Naive thymus-derived CD4-positive, alpha-beta T cell (primary cell): ENCODE results near the gene ATP6V0D1. TPM values are rescaled to one million over a fixed set of nuclear protein-coding genes. Genes with fewer than 3 reads are reported as not detected.

Source experiments
- ATAC-seq: fragments of 150-1000 bp; cut with Tn5 transposase; 2 replicates; pipeline ENCODE4 v1.10.0; 2021; ENCODE audit warnings: mild to moderate bottlenecking, moderate library complexity
- CTCF ChIA-PET: fragments of 350-600 bp; sonication (Branson Sonifier 250); formaldehyde crosslinking; loops from one replicate; lab custom pipeline; 2021; ENCODE audit warnings: antibody characterized with exemption; lab: Charles Lee
- POLR2A ChIA-PET: fragments of 350-600 bp; sonication (Branson Sonifier 250); formaldehyde crosslinking; loops from one replicate; lab custom pipeline; 2021; ENCODE audit warnings: antibody characterized with exemption, inconsistent platforms; lab: Charles Lee
- DNase-seq, 9 donors: peaks; one replicate each; pipeline versions ENCODE4 v3.0.0 to v3.0.0-alpha.2; 2020 to 2022; ENCODE audit warnings: mixed read lengths in 1 of 9
- H3K27ac ChIP-seq: one replicate; pipeline ENCODE4 v1.7.0; 2013; ENCODE audit warnings: mild to moderate bottlenecking, low read depth, low read length, moderate library complexity
- H3K27me3 ChIP-seq, 2 donors: one replicate each; pipeline ENCODE4 v1.7.0; 2013; ENCODE audit warnings: low read length in 2 of 2, mild to moderate bottlenecking in 2 of 2, moderate library complexity in 2 of 2; ENCODE audit not compliant: control insufficient read depth in 2 of 2, insufficient read depth in 2 of 2
- H3K36me3 ChIP-seq, 3 experiments: 1 replicate in 2 of 3; 2 replicates in 1 of 3; pipeline ENCODE4 v1.7.0; 2013; ENCODE audit warnings: low read length in 3 of 3, mild to moderate bottlenecking in 3 of 3, moderate library complexity in 1 of 3; ENCODE audit not compliant: insufficient read depth in 3 of 3, control insufficient read depth in 2 of 3
- H3K4me1 ChIP-seq, 2 donors: one replicate each; pipeline ENCODE4 v1.7.0; 2013; ENCODE audit warnings: low read length in 2 of 2, mild to moderate bottlenecking in 2 of 2, moderate library complexity in 1 of 2; ENCODE audit not compliant: control insufficient read depth in 2 of 2, insufficient read depth in 2 of 2
- H3K4me3 ChIP-seq: 2 replicates; pipeline ENCODE4 v1.7.0; 2013; ENCODE audit warnings: mild to moderate bottlenecking, low read length
- H3K9me3 ChIP-seq, 3 experiments: 1 replicate in 2 of 3; 2 replicates in 1 of 3; pipeline ENCODE4 v1.7.0; 2013; ENCODE audit warnings: low read length in 3 of 3; ENCODE audit not compliant: control insufficient read depth in 2 of 3
- H3K27ac Mint-ChIP-seq, 9 donors: one replicate each; pipeline ENCODE4 v1.8.0; 2020 to 2022; ENCODE audit warnings: mixed read lengths in 9 of 9, mild to moderate bottlenecking in 8 of 9, moderate library complexity in 5 of 9, inconsistent platforms in 2 of 9
- H3K27me3 Mint-ChIP-seq, 5 donors: one replicate each; pipeline ENCODE4 v1.8.0; 2021 to 2022; ENCODE audit warnings: mixed read lengths in 5 of 5, mild to moderate bottlenecking in 1 of 5
- H3K36me3 Mint-ChIP-seq, 5 donors: one replicate each; pipeline ENCODE4 v1.8.0; 2020 to 2022; ENCODE audit warnings: mixed read lengths in 5 of 5, mild to moderate bottlenecking in 3 of 5, inconsistent platforms in 1 of 5
- H3K4me1 Mint-ChIP-seq, 7 donors: one replicate each; pipeline ENCODE4 v1.8.0; 2020 to 2022; ENCODE audit warnings: mixed read lengths in 7 of 7, mild to moderate bottlenecking in 3 of 7, inconsistent platforms in 1 of 7
- H3K4me3 Mint-ChIP-seq, 10 donors: one replicate each; pipeline ENCODE4 v1.8.0; 2020 to 2022; ENCODE audit warnings: mild to moderate bottlenecking in 10 of 10, mixed read lengths in 10 of 10, moderate library complexity in 6 of 10, inconsistent platforms in 2 of 10
- H3K9me3 Mint-ChIP-seq, 11 donors: one replicate each; pipeline ENCODE4 v1.8.0; 2020 to 2022; ENCODE audit warnings: mixed read lengths in 11 of 11, mild to moderate bottlenecking in 4 of 11, inconsistent platforms in 1 of 11, moderate library complexity in 1 of 11
- intact Hi-C, 2 donors: fragments of 100-400 bp; cut with micrococcal nuclease; formaldehyde crosslinking; loops; one replicate each; pipeline ENCODE4 v1.15.1; 2023
- polyA plus RNA-seq, 2 donors: library from polyadenylated mRNA; unstranded; fragments of 300-500 nt; fragmentation: Illumina TruSeq; gene quantifications; one replicate each; pipeline ENCODE4 v1.2.3, GENCODE V29; 2021
- total RNA-seq, 6 experiments: library from RNA in 5 of 6; stranded (reverse) in 5 of 6; gene quantifications; 1 replicate in 5 of 6; 2 replicates in 1 of 6; pipeline ENCODE4 v1.2.3 and lab custom pipeline; 2021 to 2026

ATP6V0D1 gene
- total RNA-seq (100 to 1,000 TPM in 1 of 5 experiments, 10 to 100 TPM in 4; 35.8 to 104 (median 54.7) TPM), polyA plus RNA-seq (100 to 1,000 TPM in 1 of 2 donors, 10 to 100 TPM in 1; 61.5 to 102 TPM), total RNA-seq (lab: John Stamatoyannopoulos, UW) (61.8 reads per million, percentile 75 among the genes with 10 or more reads in this experiment)

GRCh38 chr16:67480833-67481560, at the start of gene ATP6V0D1:
Gene ATP6V0D1 (minus strand): TSS chr16:67481157. CDS start chr16:67481086, 71 bp downstream.
- Mint-ChIP-seq H3K27ac (peak within 1 kb of the TSS; percentile 95 to 99 (median 98)), H3K9me3 (no peaks in the 10 kb centered on the region), H3K4me1 (peaks cover 20 to 60% (median 37%) of the 10 kb centered on the region in 7 donors), H3K27me3 (no peaks in the 10 kb centered on the region), H3K4me3 (peak within 1 kb of the TSS; percentile 95 to 100 (median 99)), H3K36me3 (peaks cover 0 to 11% (median 3%) of the 10 kb centered on the region in 5 donors)
- H3K4me1 ChIP-seq: peaks cover 15 to 25% of the 10 kb centered on the region in 2 donors
- no peaks in the 10 kb centered on the region for H3K27me3 ChIP-seq
- peak within 1 kb of the TSS; percentile 92 for H3K4me3 ChIP-seq
- intact Hi-C loops: loop anchor here (1.0 to 10.0 kb wide), 22 partner anchors 13 to 764 kb away; partner anchors contain the start of genes ACD (in 2 of the 2), CTCF (in 2 of the 2), GFOD2 (in 2 of the 2) and MATCAP1 (in 2 of the 2)
- ATAC-seq: peak; percentile 94
- ChIA-PET POLR2A (interaction anchor here (0.6 to 3.0 kb wide), 18 partner anchors 9 to 604 kb away, joined by 3 to 16 read pairs (median 4); partner anchors contain the start of genes ACD, C16orf86, CARMIL2 and CTCF), CTCF (interaction anchor here (0.6 to 9.7 kb wide), 13 partner anchors 9 to 187 kb away, joined by 3 to 70 read pairs (median 5); no protein-coding TSS in a partner anchor)
- peaks cover 0 to 20% (median 9%) of the 10 kb centered on the region in 3 experiments for H3K36me3 ChIP-seq
- H3K9me3 ChIP-seq: no peaks in the 10 kb centered on the region
- H3K27ac ChIP-seq: peak within 1 kb of the TSS; percentile 99
- DNase-seq: peak; percentile 97 to 100 (median 99)

- no peaks in the 10 kb centered on the region for H3K36me3 ChIP-seq
- Mint-ChIP-seq H3K27me3 (peaks cover 0 to 66% (median 11%) of the 10 kb centered on the region in 5 donors), H3K4me1 (peaks cover 20 to 32% (median 26%) of the 10 kb centered on the region in 7 donors), H3K36me3 (no peaks in the 10 kb centered on the region), H3K27ac (peak overlapping the region in 5 of 9 donors; percentile 19 to 78 (median 38)), H3K4me3 (peak overlapping the region; percentile 77 to 90 (median 82)), H3K9me3 (no peaks in the 10 kb centered on the region)
- ChIA-PET POLR2A (interaction anchor here (1.0 to 2.9 kb wide), 8 partner anchors 8 to 115 kb away, joined by 3 to 12 read pairs (median 6); partner anchors contain the start of gene CARMIL2), CTCF (interaction anchor here (0.5 to 6.0 kb wide), 5 partner anchors 9 to 46 kb away, joined by 3 to 48 read pairs (median 3); partner anchors contain the start of gene CTCF)
- H3K27me3 ChIP-seq: peaks cover 4 to 9% of the 10 kb centered on the region in 2 donors
- peak overlapping the region; percentile 53 for H3K4me3 ChIP-seq
- ATAC-seq (peak; percentile 61), DNase-seq (peak in 1 of 9 donors; percentile 43)
- intact Hi-C loops: no loop called here
- peaks cover 11 to 22% of the 10 kb centered on the region in 2 donors for H3K4me1 ChIP-seq
- H3K9me3 ChIP-seq: no peaks in the 10 kb centered on the region
- no peak overlapping the region for H3K27ac ChIP-seq
Measured at GRCh38 chr16:67530013-67530939, 49.3 kb upstream of the ATP6V0D1 start.

GRCh38 chr16:67529582-67530012, 48.6 kb upstream of the ATP6V0D1 start:
- no peak overlapping the region for H3K27ac ChIP-seq
- H3K4me3 Mint-ChIP-seq: peak overlapping the region; percentile 77 to 90 (median 82)
- peak overlapping the region in 5 of 9 donors; percentile 6 to 78 (median 29) for H3K27ac Mint-ChIP-seq
- H3K27me3 ChIP-seq: peaks cover 4 to 9% of the 10 kb centered on the region in 2 donors
- no peaks in the 10 kb centered on the region for H3K36me3 ChIP-seq
- H3K9me3 Mint-ChIP-seq: peaks cover 0 to 2% (median 0%) of the 10 kb centered on the region in 11 donors
- POLR2A ChIA-PET: interaction anchor here (1.0 to 2.9 kb wide), 7 partner anchors 9 to 116 kb away, joined by 3 to 12 read pairs (median 6); partner anchors contain the start of gene CARMIL2
- H3K4me1 Mint-ChIP-seq: peaks cover 20 to 30% (median 23%) of the 10 kb centered on the region in 7 donors
- intact Hi-C loops: loop anchor here in 1 of 2 donors (1.0 to 10.0 kb wide), 2 partner anchors 9 to 315 kb away; partner anchors contain the start of genes CENPT, NUTF2 and THAP11
- H3K36me3 Mint-ChIP-seq: no peaks in the 10 kb centered on the region
- peak overlapping the region; percentile 53 for H3K4me3 ChIP-seq
- no peaks in the 10 kb centered on the region for H3K9me3 ChIP-seq
- H3K4me1 ChIP-seq: peaks cover 11 to 22% of the 10 kb centered on the region in 2 donors
- H3K27me3 Mint-ChIP-seq: peaks cover 0 to 69% (median 11%) of the 10 kb centered on the region in 5 donors
- ATAC-seq (no peak), DNase-seq (no peak)
- CTCF ChIA-PET: interaction anchor here (0.5 to 6.0 kb wide), 6 partner anchors 9 to 516 kb away, joined by 3 to 48 read pairs (median 3); partner anchors contain the start of genes CARMIL2 and CTCF

GRCh38 chr16:67528870-67529581, 48.1 kb upstream of the ATP6V0D1 start:
- Mint-ChIP-seq H3K4me1 (peaks cover 20 to 28% (median 23%) of the 10 kb centered on the region in 7 donors), H3K4me3 (peak overlapping the region; percentile 77 to 90 (median 82)), H3K9me3 (peaks cover 0 to 2% (median 0%) of the 10 kb centered on the region in 11 donors), H3K27ac (peak overlapping the region in 1 of 9 donors; percentile 78), H3K36me3 (no peaks in the 10 kb centered on the region), H3K27me3 (peaks cover 0 to 69% (median 11%) of the 10 kb centered on the region in 5 donors)
- Histone ChIP-seq H3K9me3 (no peaks in the 10 kb centered on the region), H3K27ac (peak overlapping the region; percentile 62), H3K27me3 (peaks cover 4 to 9% of the 10 kb centered on the region in 2 donors), H3K4me1 (peaks cover 11 to 22% of the 10 kb centered on the region in 2 donors), H3K4me3 (peak overlapping the region; percentile 53), H3K36me3 (no peaks in the 10 kb centered on the region)
- intact Hi-C loops: loop anchor here in 1 of 2 donors (1.0 to 10.0 kb wide), 2 partner anchors 9 to 316 kb away; partner anchors contain the start of genes CENPT, NUTF2 and THAP11
- POLR2A ChIA-PET: interaction anchor here (1.0 to 2.9 kb wide), 7 partner anchors 8 to 116 kb away, joined by 3 to 12 read pairs (median 6); partner anchors contain the start of gene CARMIL2
- peak in 1 of 9 donors; percentile 54 for DNase-seq
- CTCF ChIA-PET: interaction anchor here (0.6 to 6.0 kb wide), 5 partner anchors 8 to 516 kb away, joined by 3 to 48 read pairs (median 3); partner anchors contain the start of genes C16orf86, CARMIL2, CTCF and ENKD1
- peak; percentile 29 for ATAC-seq
